Parathyroid adenoma (tissue), 2 donors: ENCODE data around the gene TBCA.
"Not testable (repeated sequence)": the region's sequence is repeated elsewhere in the genome, so short reads cannot be mapped to it uniquely, and the experiment has no call there.

Source experiments
- H2AFZ ChIP-seq: fragments of 300-600 bp; sonication (generic); one replicate; pipeline ENCODE4 v1.7.0; 2017; ENCODE audit warnings: antibody characterized with exemption, mild to moderate bottlenecking
- H3K27ac ChIP-seq: fragments of 300-600 bp; sonication (generic); one replicate; pipeline ENCODE4 v1.7.0; 2017
- H3K27me3 ChIP-seq: fragments of 300-600 bp; sonication (generic); one replicate; pipeline ENCODE4 v1.7.0; 2017; ENCODE audit warnings: low read length; ENCODE audit not compliant: control insufficient read depth, insufficient read depth
- H3K36me3 ChIP-seq: fragments of 300-600 bp; sonication (generic); one replicate; pipeline ENCODE4 v1.7.0; 2017; ENCODE audit warnings: low read length; ENCODE audit not compliant: control insufficient read depth, insufficient read depth
- H3K4me1 ChIP-seq: fragments of 300-600 bp; sonication (generic); one replicate; pipeline ENCODE4 v1.7.0; 2017; ENCODE audit warnings: control low read depth
- H3K4me2 ChIP-seq: fragments of 300-600 bp; sonication (generic); one replicate; pipeline ENCODE4 v1.7.0; 2017; ENCODE audit warnings: low read length
- H3K4me3 ChIP-seq: fragments of 300-600 bp; sonication (generic); one replicate; pipeline ENCODE4 v1.7.0; 2017; ENCODE audit warnings: low read depth, low read length
- H3K79me2 ChIP-seq: fragments of 300-600 bp; sonication (generic); one replicate; pipeline ENCODE4 v1.7.0; 2017; ENCODE audit warnings: control low read depth
- H3K9ac ChIP-seq: fragments of 300-600 bp; sonication (generic); one replicate; pipeline ENCODE4 v1.7.0; 2017; ENCODE audit warnings: mild to moderate bottlenecking
- H3K9me3 ChIP-seq: fragments of 300-600 bp; sonication (generic); one replicate; pipeline ENCODE4 v1.7.0; 2017; ENCODE audit warnings: low read length; ENCODE audit not compliant: control insufficient read depth
- TF ChIP-seq, protein P1 (sequence below): fragments of 300-600 bp; sonication (generic); IDR thresholded peaks from one replicate; pipeline ENCODE4 v1.7.0; 2017; ENCODE audit warnings: antibody characterized with exemption, mild to moderate bottlenecking
- donor health status: primary hyperparathyroidism.

Gene TBCA

GRCh38 chr5:77758141-77758938, 17.8 kb downstream of the TBCA start:
- Histone ChIP-seq H3K4me2 (no peak overlapping the region), H3K79me2 (peaks cover 53% of the 10 kb centered on the region), H2AFZ (no peak overlapping the region), H3K4me1 (no peaks in the 10 kb centered on the region), H3K9ac (no peak overlapping the region), H3K4me3 (no peak overlapping the region), H3K9me3 (no peaks in the 10 kb centered on the region), H3K36me3 (no peaks in the 10 kb centered on the region), H3K27me3 (no peaks in the 10 kb centered on the region), H3K27ac (no peak overlapping the region)
- TF ChIP-seq, protein P1, sequence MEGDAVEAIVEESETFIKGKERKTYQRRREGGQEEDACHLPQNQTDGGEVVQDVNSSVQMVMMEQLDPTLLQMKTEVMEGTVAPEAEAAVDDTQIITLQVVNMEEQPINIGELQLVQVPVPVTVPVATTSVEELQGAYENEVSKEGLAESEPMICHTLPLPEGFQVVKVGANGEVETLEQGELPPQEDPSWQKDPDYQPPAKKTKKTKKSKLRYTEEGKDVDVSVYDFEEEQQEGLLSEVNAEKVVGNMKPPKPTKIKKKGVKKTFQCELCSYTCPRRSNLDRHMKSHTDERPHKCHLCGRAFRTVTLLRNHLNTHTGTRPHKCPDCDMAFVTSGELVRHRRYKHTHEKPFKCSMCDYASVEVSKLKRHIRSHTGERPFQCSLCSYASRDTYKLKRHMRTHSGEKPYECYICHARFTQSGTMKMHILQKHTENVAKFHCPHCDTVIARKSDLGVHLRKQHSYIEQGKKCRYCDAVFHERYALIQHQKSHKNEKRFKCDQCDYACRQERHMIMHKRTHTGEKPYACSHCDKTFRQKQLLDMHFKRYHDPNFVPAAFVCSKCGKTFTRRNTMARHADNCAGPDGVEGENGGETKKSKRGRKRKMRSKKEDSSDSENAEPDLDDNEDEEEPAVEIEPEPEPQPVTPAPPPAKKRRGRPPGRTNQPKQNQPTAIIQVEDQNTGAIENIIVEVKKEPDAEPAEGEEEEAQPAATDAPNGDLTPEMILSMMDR = no peak

DNA sequence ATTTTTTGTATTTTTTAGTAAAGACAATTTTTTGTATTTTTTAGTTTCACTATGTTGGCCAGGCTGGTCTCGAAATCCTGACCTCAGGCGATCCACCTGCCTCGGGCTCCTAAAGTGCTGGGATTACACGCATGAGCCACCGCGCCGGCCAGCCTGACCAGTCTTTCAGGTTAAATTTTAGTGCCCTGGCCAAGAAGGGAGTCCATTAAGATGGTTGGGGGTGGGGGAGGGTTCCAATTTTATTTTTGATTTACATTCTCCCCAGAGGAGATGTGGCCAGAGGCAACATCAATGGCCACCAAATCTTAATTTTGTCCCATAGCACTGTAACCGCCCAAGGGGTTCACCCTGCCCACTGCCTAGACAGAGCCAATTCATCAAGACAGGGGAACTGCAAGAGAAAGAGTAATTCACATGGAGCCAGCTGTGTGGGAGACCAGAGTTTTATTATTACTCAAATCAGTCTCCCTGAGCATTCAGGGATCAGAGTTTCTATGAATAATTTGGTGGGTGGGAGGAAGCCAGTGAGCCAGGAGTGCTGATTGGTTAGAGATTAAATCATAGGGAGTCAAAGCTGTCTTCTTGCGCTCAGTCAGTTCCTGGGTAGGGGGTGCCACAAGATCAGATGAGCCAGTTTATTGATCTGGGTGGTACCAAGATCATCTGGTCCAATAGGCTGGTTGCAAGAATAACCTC, 24.7 kb downstream of the TBCA start:
- no peak overlapping the region for H3K27ac ChIP-seq
- H3K4me1 ChIP-seq = no peaks in the 10 kb centered on the region
- no peaks in the 10 kb centered on the region for H3K27me3 ChIP-seq
- H3K9me3 ChIP-seq = no peaks in the 10 kb centered on the region
- no peak overlapping the region for H3K4me2 ChIP-seq
- no peaks in the 10 kb centered on the region for H3K36me3 ChIP-seq
- H3K4me3 ChIP-seq = no peak overlapping the region
- no peak overlapping the region for H3K9ac ChIP-seq
- no peak overlapping the region for H2AFZ ChIP-seq
- H3K79me2 ChIP-seq = peaks cover 39% of the 10 kb centered on the region
- TF ChIP-seq, protein P1 = no peak

GRCh38 chr5:77750928-77751327, 25.2 kb downstream of the TBCA start:
- H2AFZ ChIP-seq, H3K9me3 ChIP-seq, H3K27ac ChIP-seq, H3K36me3 ChIP-seq, H3K4me1 ChIP-seq, H3K4me2 ChIP-seq, H3K27me3 ChIP-seq, H3K4me3 ChIP-seq, H3K9ac ChIP-seq: not testable (repeated sequence)
- peaks cover 36% of the 10 kb centered on the region for H3K79me2 ChIP-seq

DNA sequence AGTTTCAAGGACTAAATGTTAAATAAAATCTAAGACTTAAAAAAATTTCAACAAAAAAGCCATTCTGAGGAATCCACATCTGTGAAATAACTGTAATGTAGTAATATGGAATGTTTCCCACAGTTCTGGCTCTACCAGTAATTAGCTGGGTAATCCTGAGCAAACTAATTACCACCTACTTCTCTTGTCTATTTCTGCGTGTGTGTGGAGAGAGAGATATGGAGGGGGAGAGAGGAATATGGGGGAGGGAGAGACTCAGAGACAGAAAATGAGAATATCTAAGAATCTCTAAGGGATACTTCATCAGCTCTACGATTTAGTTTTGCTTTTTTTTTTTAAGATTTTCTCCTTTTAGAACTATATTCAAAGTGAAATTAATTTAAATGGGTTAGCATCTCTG, 28.0 kb downstream of the TBCA start:
- no peaks in the 10 kb centered on the region for H3K9me3 ChIP-seq
- H3K79me2 ChIP-seq = peaks cover 44% of the 10 kb centered on the region
- no peaks in the 10 kb centered on the region for H3K27me3 ChIP-seq
- TF ChIP-seq, protein P1 = no peak
- H3K9ac ChIP-seq = no peak overlapping the region
- no peak overlapping the region for H3K4me3 ChIP-seq
- H2AFZ ChIP-seq = no peak overlapping the region
- H3K36me3 ChIP-seq = no peaks in the 10 kb centered on the region
- H3K4me1 ChIP-seq = no peaks in the 10 kb centered on the region
- H3K27ac ChIP-seq = no peak overlapping the region
- H3K4me2 ChIP-seq = no peak overlapping the region

GRCh38 chr5:77744116-77744515, 32.0 kb downstream of the TBCA start:
- TF ChIP-seq, protein P1 = no peak
- no peaks in the 10 kb centered on the region for H3K36me3 ChIP-seq
- H3K9me3 ChIP-seq = no peaks in the 10 kb centered on the region

More at GRCh38 chr5:77744116-77744515, 32.0 kb downstream of the TBCA start:
- Histone ChIP-seq H3K4me1 (no peaks in the 10 kb centered on the region), H3K27me3 (no peaks in the 10 kb centered on the region), H3K27ac (no peak overlapping the region), H2AFZ (no peak overlapping the region), H3K4me3 (no peak overlapping the region), H3K9ac (no peak overlapping the region), H3K79me2 (peaks cover 49% of the 10 kb centered on the region), H3K4me2 (no peak overlapping the region)
